HEK293 (cell line): ENCODE results near the gene SKAP1.
A peak's percentile ranks its signal among the peaks of the same experiment; 100 is the strongest.

Experiments
- CTCF ChIA-PET: fragments of 350-600 bp; formaldehyde crosslinking; extraction: SDS; loops from one replicate; lab custom pipeline; 2021; ENCODE audit warnings: antibody characterized with exemption; lab: Yijun Ruan, JAX
- POLR2A ChIA-PET: fragments of 300-600 bp; formaldehyde crosslinking; extraction: SDS; loops from one replicate; lab custom pipeline; 2020; ENCODE audit warnings: antibody characterized with exemption, inconsistent platforms; lab: Yijun Ruan, JAX
- H3K27ac ChIP-seq: fragments of 200-500 bp; sonication (Bioruptor generic); 2 replicates; pipeline ENCODE4 v1.5.1; 2014; ENCODE audit warnings: low read depth, low read length, control low read depth, inconsistent platforms; ENCODE audit errors: extremely low read depth
- H3K36me3 ChIP-seq, 2 experiments: fragments of 200-500 bp in 1 of 2; sonication (Bioruptor generic) in 1 of 2; 1 replicate in 1 of 2; 2 replicates in 1 of 2; pipeline ENCODE4 v1.5.1; 2014 to 2017; ENCODE audit warnings: inconsistent platforms in 2 of 2, low read length in 2 of 2; ENCODE audit not compliant: control insufficient read depth in 2 of 2, insufficient read depth in 1 of 2
- H3K4me1 ChIP-seq: fragments of 200-500 bp; sonication (Bioruptor generic); 2 replicates; pipeline ENCODE4 v1.5.1; 2014; ENCODE audit warnings: mild to moderate bottlenecking, low read length, inconsistent platforms; ENCODE audit not compliant: control insufficient read depth, insufficient read depth
- H3K4me3 ChIP-seq: 2 replicates; pipeline ENCODE4 v1.5.1; 2011; ENCODE audit warnings: low read depth, mild to moderate bottlenecking, control low read depth, low read length, moderate library complexity
- H3K9me3 ChIP-seq: fragments of 200-500 bp; sonication (Bioruptor generic); 2 replicates; pipeline ENCODE4 v1.5.1; 2014; ENCODE audit warnings: low read depth, low read length, inconsistent platforms; ENCODE audit not compliant: control insufficient read depth, insufficient read depth
- EGR2 ChIP-seq: fragments of 450-650 bp; formaldehyde crosslinking; IDR thresholded peaks from 2 replicates; pipeline ENCODE4 v1.5.1; 2016; ENCODE audit warnings: low read depth, missing biosample characterization, missing genetic modification characterization
- GLI4 ChIP-seq: fragments of 450-650 bp; formaldehyde crosslinking; IDR thresholded peaks from 2 replicates; pipeline ENCODE4 v1.5.1; 2016; ENCODE audit warnings: missing biosample characterization, missing genetic modification characterization
- IKZF3 ChIP-seq: fragments of 450-650 bp; IDR thresholded peaks from 2 replicates; pipeline ENCODE4 v1.5.0; 2018; ENCODE audit warnings: missing biosample characterization, mild to moderate bottlenecking, missing genetic modification characterization, moderate library complexity
- SCRT1 ChIP-seq: fragments of 450-650 bp; formaldehyde crosslinking; IDR thresholded peaks from 2 replicates; pipeline ENCODE4 v1.5.1; 2016; ENCODE audit warnings: missing biosample characterization, missing genetic modification characterization, borderline replicate concordance
- SCRT2 ChIP-seq: fragments of 450-650 bp; formaldehyde crosslinking; IDR thresholded peaks from 2 replicates; pipeline ENCODE4 v1.5.1; 2016; ENCODE audit warnings: missing biosample characterization, missing genetic modification characterization
- SP2 ChIP-seq: fragments of 450-650 bp; formaldehyde crosslinking; IDR thresholded peaks from 2 replicates; pipeline ENCODE4 v1.5.1; 2016; ENCODE audit warnings: missing biosample characterization, missing genetic modification characterization
- TCF7L2 ChIP-seq: IDR thresholded peaks from 2 replicates; pipeline ENCODE4 v1.6.1; 2011; ENCODE audit warnings: low read depth, mild to moderate bottlenecking, inconsistent platforms, low read length, moderate library complexity, borderline replicate concordance
- ZBTB7A ChIP-seq: fragments of 450-650 bp; formaldehyde crosslinking; IDR thresholded peaks from 2 replicates; pipeline ENCODE4 v1.5.1; 2016; ENCODE audit warnings: low read depth, missing biosample characterization, missing genetic modification characterization
- ZEB2 ChIP-seq: fragments of 450-650 bp; formaldehyde crosslinking; IDR thresholded peaks from 2 replicates; pipeline ENCODE4 v1.5.1; 2016; ENCODE audit warnings: missing biosample characterization, missing genetic modification characterization
- ZFHX2 ChIP-seq: fragments of 450-650 bp; formaldehyde crosslinking; conservative IDR thresholded peaks from 2 replicates; pipeline ENCODE4 v1.5.1; 2016; ENCODE audit warnings: missing biosample characterization, missing genetic modification characterization
- ZNF2 ChIP-seq: fragments of 450-650 bp; formaldehyde crosslinking; IDR thresholded peaks from 2 replicates; pipeline ENCODE4 v1.5.1; 2016; ENCODE audit warnings: missing biosample characterization, missing genetic modification characterization
- ZNF266 ChIP-seq: fragments of 450-650 bp; formaldehyde crosslinking; IDR thresholded peaks from 2 replicates; pipeline ENCODE4 v1.5.1; 2016; ENCODE audit warnings: missing biosample characterization, missing genetic modification characterization, low read depth
- ZNF335 ChIP-seq: fragments of 450-650 bp; formaldehyde crosslinking; conservative IDR thresholded peaks from 2 replicates; pipeline ENCODE4 v1.5.1; 2016; ENCODE audit warnings: missing biosample characterization, missing genetic modification characterization
- ZNF37A ChIP-seq: fragments of 450-650 bp; IDR thresholded peaks from 2 replicates; pipeline ENCODE4 v1.5.1; 2018; ENCODE audit warnings: missing biosample characterization, missing genetic modification characterization
- ZNF558 ChIP-seq: fragments of 450-650 bp; formaldehyde crosslinking; IDR thresholded peaks from 2 replicates; pipeline ENCODE4 v1.5.1; 2016; ENCODE audit warnings: missing biosample characterization, missing genetic modification characterization
- ZNF571 ChIP-seq: fragments of 450-650 bp; formaldehyde crosslinking; IDR thresholded peaks from 2 replicates; pipeline ENCODE4 v1.5.0; 2017; ENCODE audit warnings: missing biosample characterization, missing genetic modification characterization
- ZNF610 ChIP-seq: fragments of 450-650 bp; formaldehyde crosslinking; IDR thresholded peaks from 2 replicates; pipeline ENCODE4 v1.5.1; 2016; ENCODE audit warnings: missing biosample characterization, missing genetic modification characterization, borderline replicate concordance
- ZNF629 ChIP-seq: fragments of 450-650 bp; formaldehyde crosslinking; IDR thresholded peaks from 2 replicates; pipeline ENCODE4 v1.5.1; 2017; ENCODE audit warnings: missing biosample characterization, missing genetic modification characterization
- ZNF654 ChIP-seq: fragments of 450-650 bp; formaldehyde crosslinking; IDR thresholded peaks from 2 replicates; pipeline ENCODE4 v1.5.1; 2016; ENCODE audit warnings: low read depth, missing biosample characterization, missing genetic modification characterization
- ZNF660 ChIP-seq: fragments of 450-650 bp; IDR thresholded peaks from 2 replicates; pipeline ENCODE4 v1.5.1; 2018; ENCODE audit warnings: missing biosample characterization, mild to moderate bottlenecking, missing genetic modification characterization
- ZNF670 ChIP-seq: fragments of 450-650 bp; formaldehyde crosslinking; IDR thresholded peaks from 2 replicates; pipeline ENCODE4 v1.5.1; 2016; ENCODE audit warnings: missing biosample characterization, missing genetic modification characterization, low read depth
- ZNF677 ChIP-seq: fragments of 450-650 bp; IDR thresholded peaks from 2 replicates; pipeline ENCODE4 v1.5.0; 2018; ENCODE audit warnings: missing biosample characterization, mild to moderate bottlenecking, missing genetic modification characterization, moderate library complexity
- ZNF785 ChIP-seq: fragments of 450-650 bp; formaldehyde crosslinking; IDR thresholded peaks from 2 replicates; pipeline ENCODE4 v1.5.1; 2016; ENCODE audit warnings: missing biosample characterization, missing genetic modification characterization
- TF ChIP-seq, protein P1 (sequence below): fragments of 450-650 bp; formaldehyde crosslinking; IDR thresholded peaks from 2 replicates; pipeline ENCODE4 v1.5.1; 2016; ENCODE audit warnings: missing biosample characterization, missing genetic modification characterization, borderline replicate concordance
- TF ChIP-seq, protein P2 (sequence below): fragments of 450-650 bp; IDR thresholded peaks from 2 replicates; pipeline ENCODE4 v1.5.1; 2018; ENCODE audit warnings: missing biosample characterization, missing genetic modification characterization
- TF ChIP-seq, protein P3 (sequence below): fragments of 450-650 bp; formaldehyde crosslinking; IDR thresholded peaks from 2 replicates; pipeline ENCODE4 v1.5.1; 2016; ENCODE audit warnings: missing biosample characterization, missing genetic modification characterization
- TF ChIP-seq, protein P4 (sequence below): fragments of 450-650 bp; formaldehyde crosslinking; IDR thresholded peaks from 2 replicates; pipeline ENCODE4 v1.5.1; 2016; ENCODE audit warnings: missing biosample characterization, missing genetic modification characterization
- TF ChIP-seq, protein P5 (sequence below): fragments of 450-650 bp; formaldehyde crosslinking; IDR thresholded peaks from 2 replicates; pipeline ENCODE4 v1.5.1; 2016; ENCODE audit warnings: missing biosample characterization, missing genetic modification characterization
- TF ChIP-seq, protein P6 (sequence below): fragments of 450-650 bp; IDR thresholded peaks from 2 replicates; pipeline ENCODE4 v1.5.1; 2018; ENCODE audit warnings: missing biosample characterization, mild to moderate bottlenecking, missing genetic modification characterization

SKAP1 gene

DNA sequence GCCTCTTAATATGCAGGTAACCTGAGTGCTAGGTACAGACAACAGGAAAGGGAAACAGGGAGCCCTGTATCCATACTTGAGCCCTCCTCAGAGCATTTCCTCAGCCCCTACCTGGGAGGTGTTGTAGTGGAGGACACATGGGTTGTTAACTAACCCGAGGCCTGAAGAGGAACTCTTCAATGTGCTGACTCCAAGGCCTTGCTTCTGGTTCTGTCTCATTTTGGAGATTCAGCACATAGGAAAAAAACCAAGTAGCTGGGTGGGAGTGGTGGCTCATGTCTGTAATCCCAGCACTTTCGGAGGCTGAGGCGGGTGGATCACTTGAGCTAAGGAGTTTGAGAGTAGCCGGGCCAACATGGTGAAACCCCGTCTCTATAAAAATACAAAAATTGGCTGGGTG, 297.6 kb downstream of the SKAP1 start (continued):
- no peak for TF ChIP-seq TCF7L2
- TF ChIP-seq, protein P1, sequence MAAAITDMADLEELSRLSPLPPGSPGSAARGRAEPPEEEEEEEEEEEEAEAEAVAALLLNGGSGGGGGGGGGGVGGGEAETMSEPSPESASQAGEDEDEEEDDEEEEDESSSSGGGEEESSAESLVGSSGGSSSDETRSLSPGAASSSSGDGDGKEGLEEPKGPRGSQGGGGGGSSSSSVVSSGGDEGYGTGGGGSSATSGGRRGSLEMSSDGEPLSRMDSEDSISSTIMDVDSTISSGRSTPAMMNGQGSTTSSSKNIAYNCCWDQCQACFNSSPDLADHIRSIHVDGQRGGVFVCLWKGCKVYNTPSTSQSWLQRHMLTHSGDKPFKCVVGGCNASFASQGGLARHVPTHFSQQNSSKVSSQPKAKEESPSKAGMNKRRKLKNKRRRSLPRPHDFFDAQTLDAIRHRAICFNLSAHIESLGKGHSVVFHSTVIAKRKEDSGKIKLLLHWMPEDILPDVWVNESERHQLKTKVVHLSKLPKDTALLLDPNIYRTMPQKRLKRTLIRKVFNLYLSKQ: no peak
- no peak for TF ChIP-seq ZNF610 (tag by site-specific recombination)
- no peak for TF ChIP-seq SCRT2 (tag by site-specific recombination)
- TF ChIP-seq ZNF677 (tag by site-specific recombination): no peak
- TF ChIP-seq ZNF629: no peak
- no peak for TF ChIP-seq ZBTB7A (tag by site-specific recombination)

DNA sequence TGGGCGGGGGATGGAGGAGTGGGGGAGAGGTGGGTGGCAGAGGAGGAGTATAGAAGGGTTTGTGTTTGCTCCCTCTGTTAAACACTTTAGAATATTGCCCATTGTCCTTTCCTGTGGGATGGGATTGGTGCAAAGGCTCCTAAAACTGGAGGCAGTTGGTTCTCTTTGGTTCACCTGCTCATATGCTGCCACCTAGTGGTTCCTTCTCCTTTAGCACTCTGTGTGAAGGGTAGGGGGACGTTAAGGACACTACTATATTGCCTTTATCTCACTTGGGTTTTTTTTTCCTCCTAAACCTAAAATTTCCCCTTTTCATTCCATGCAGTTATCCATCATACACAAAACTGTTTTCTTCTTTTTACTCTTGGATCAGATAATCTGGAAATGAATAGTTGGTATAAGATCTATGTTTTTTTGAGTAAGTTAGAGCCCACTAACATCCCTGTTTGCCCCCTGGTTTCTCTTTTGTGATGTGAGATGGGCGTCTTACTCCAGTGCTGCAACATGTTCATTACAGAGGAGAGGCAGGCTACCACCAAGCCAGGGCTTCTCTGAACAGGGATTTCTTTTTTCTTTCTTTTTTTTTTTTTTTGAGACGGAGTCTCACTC, 298.7 kb downstream of the SKAP1 start:
- CTCF ChIA-PET: interaction anchor here (0.6 to 7.4 kb wide), 23 partner anchors 8 to 437 kb away, joined by 3 to 105 read pairs (median 4); no protein-coding TSS in a partner anchor
- Histone ChIP-seq H3K9me3 (no peaks in the 10 kb centered on the region), H3K27ac (no peak overlapping the region), H3K36me3 (peaks cover 0 to 11% of the 10 kb centered on the region in 2 experiments; a peak in 1 of 3 replicates), H3K4me1 (no peaks in the 10 kb centered on the region), H3K4me3 (no peak overlapping the region)
- POLR2A ChIA-PET: interaction anchor here (0.6 to 3.0 kb wide), 2 partner anchors 105 to 131 kb away, joined by 4 to 8 read pairs; no protein-coding TSS in a partner anchor
- TF ChIP-seq ZNF654 (tag by site-specific recombination) (peak; percentile 97), ZEB2 (peak; percentile 21; the same call in 1 of the 2 replicates), GLI4 (no peak), SP2 (tag by site-specific recombination) (no peak), SCRT1 (tag by site-specific recombination) (no peak), ZNF558 (tag by site-specific recombination) (no peak), ZNF37A (no peak), ZNF266 (tag by site-specific recombination) (no peak), ZNF2 (tag by site-specific recombination) (no peak), ZFHX2 (peak; percentile 54), EGR2 (tag by site-specific recombination) (peak; percentile 46; the same call in 1 of the 2 replicates), ZNF335 (tag by site-specific recombination) (no peak), ZNF670 (tag by site-specific recombination) (no peak), ZNF660 (tag by site-specific recombination) (0 out of 2 replicates have a peak, but pooled peaks have one; percentile 56), IKZF3 (tag by site-specific recombination) (0 out of 2 replicates have a peak, but pooled peaks have one; percentile 40), ZNF785 (tag by site-specific recombination) (no peak), ZNF571 (tag by site-specific recombination) (no peak)
- TF ChIP-seq, protein P2, sequence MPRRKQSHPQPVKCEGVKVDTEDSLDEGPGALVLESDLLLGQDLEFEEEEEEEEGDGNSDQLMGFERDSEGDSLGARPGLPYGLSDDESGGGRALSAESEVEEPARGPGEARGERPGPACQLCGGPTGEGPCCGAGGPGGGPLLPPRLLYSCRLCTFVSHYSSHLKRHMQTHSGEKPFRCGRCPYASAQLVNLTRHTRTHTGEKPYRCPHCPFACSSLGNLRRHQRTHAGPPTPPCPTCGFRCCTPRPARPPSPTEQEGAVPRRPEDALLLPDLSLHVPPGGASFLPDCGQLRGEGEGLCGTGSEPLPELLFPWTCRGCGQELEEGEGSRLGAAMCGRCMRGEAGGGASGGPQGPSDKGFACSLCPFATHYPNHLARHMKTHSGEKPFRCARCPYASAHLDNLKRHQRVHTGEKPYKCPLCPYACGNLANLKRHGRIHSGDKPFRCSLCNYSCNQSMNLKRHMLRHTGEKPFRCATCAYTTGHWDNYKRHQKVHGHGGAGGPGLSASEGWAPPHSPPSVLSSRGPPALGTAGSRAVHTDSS (tag by site-specific recombination): no peak
- TF ChIP-seq, protein P3, sequence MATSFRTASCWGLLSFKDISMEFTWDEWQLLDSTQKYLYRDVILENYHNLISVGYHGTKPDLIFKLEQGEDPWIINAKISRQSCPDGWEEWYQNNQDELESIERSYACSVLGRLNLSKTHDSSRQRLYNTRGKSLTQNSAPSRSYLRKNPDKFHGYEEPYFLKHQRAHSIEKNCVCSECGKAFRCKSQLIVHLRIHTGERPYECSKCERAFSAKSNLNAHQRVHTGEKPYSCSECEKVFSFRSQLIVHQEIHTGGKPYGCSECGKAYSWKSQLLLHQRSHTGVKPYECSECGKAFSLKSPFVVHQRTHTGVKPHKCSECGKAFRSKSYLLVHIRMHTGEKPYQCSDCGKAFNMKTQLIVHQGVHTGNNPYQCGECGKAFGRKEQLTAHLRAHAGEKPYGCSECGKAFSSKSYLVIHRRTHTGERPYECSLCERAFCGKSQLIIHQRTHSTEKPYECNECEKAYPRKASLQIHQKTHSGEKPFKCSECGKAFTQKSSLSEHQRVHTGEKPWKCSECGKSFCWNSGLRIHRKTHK (tag by site-specific recombination): no peak
- TF ChIP-seq, protein P4, sequence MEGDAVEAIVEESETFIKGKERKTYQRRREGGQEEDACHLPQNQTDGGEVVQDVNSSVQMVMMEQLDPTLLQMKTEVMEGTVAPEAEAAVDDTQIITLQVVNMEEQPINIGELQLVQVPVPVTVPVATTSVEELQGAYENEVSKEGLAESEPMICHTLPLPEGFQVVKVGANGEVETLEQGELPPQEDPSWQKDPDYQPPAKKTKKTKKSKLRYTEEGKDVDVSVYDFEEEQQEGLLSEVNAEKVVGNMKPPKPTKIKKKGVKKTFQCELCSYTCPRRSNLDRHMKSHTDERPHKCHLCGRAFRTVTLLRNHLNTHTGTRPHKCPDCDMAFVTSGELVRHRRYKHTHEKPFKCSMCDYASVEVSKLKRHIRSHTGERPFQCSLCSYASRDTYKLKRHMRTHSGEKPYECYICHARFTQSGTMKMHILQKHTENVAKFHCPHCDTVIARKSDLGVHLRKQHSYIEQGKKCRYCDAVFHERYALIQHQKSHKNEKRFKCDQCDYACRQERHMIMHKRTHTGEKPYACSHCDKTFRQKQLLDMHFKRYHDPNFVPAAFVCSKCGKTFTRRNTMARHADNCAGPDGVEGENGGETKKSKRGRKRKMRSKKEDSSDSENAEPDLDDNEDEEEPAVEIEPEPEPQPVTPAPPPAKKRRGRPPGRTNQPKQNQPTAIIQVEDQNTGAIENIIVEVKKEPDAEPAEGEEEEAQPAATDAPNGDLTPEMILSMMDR (tag by site-specific recombination): peak; percentile 68; the same call in 1 of the 2 replicates
- TF ChIP-seq, protein P5, sequence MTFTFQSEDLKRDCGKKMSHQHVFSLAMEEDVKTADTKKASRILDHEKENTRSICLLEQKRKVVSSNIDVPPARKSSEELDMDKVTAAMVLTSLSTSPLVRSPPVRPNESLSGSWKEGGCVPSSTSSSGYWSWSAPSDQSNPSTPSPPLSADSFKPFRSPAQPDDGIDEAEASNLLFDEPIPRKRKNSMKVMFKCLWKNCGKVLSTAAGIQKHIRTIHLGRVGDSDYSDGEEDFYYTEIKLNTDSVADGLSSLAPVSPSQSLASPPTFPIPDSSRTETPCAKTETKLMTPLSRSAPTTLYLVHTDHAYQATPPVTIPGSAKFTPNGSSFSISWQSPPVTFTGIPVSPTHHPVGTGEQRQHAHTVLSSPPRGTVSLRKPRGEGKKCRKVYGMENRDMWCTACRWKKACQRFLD: no peak
- TF ChIP-seq, protein P6, sequence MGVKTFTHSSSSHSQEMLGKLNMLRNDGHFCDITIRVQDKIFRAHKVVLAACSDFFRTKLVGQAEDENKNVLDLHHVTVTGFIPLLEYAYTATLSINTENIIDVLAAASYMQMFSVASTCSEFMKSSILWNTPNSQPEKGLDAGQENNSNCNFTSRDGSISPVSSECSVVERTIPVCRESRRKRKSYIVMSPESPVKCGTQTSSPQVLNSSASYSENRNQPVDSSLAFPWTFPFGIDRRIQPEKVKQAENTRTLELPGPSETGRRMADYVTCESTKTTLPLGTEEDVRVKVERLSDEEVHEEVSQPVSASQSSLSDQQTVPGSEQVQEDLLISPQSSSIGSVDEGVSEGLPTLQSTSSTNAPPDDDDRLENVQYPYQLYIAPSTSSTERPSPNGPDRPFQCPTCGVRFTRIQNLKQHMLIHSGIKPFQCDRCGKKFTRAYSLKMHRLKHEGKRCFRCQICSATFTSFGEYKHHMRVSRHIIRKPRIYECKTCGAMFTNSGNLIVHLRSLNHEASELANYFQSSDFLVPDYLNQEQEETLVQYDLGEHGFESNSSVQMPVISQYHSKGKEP: no peak
